ENCODE results near the gene SPPL2B.

DNA sequence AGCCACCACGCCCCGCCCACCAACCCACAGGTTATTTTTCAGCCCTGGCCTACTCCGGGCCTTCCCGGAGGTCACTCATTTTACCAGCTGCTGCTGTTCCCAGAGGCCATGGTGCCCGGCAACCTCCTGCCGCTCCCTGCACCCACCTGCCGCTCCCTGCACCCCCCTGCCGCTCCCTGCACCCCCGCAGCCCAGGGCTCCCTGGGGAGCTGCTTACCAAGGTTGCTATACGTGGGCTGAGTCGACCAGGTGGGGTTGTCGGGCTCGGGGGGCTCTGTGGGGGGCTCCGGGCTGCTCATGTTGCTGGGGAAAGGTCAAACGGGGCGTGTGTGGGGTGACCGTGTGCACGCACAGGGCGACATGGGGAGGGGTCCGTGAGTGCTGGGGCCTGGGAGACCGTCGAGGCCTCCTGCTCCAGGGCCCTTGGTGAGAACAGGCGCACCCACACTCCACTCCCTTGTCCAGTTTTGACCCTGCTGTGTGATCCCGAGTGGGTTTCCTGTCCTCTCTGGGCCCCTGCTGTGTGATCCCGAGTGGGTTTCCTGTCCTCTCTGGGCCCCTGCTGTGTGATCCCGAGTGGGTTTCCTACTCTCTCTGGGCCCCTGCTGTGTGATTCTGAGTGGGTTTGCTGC, 47.7 kb upstream of the SPPL2B start:
- TF ChIP-seq, protein P1, sequence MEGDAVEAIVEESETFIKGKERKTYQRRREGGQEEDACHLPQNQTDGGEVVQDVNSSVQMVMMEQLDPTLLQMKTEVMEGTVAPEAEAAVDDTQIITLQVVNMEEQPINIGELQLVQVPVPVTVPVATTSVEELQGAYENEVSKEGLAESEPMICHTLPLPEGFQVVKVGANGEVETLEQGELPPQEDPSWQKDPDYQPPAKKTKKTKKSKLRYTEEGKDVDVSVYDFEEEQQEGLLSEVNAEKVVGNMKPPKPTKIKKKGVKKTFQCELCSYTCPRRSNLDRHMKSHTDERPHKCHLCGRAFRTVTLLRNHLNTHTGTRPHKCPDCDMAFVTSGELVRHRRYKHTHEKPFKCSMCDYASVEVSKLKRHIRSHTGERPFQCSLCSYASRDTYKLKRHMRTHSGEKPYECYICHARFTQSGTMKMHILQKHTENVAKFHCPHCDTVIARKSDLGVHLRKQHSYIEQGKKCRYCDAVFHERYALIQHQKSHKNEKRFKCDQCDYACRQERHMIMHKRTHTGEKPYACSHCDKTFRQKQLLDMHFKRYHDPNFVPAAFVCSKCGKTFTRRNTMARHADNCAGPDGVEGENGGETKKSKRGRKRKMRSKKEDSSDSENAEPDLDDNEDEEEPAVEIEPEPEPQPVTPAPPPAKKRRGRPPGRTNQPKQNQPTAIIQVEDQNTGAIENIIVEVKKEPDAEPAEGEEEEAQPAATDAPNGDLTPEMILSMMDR (IDR thresholded peaks at IDR 0.05; ENCODE audit: poor library complexity), result no peak
- no peak for TF ChIP-seq EZH2 (IDR thresholded peaks at IDR 0.05; ENCODE audit: borderline replicate concordance)

Measured in hepatocyte (in vitro differentiated cells).